K562 (cell line): ENCODE results near the gene AGL.

ENCODE experiments used
- ATF1 ChIP-seq, 2 experiments: fragments of 450-650 bp in 1 of 2; IDR thresholded peaks; 2 replicates each; pipeline ENCODE4 v1.6.1; 2016; ENCODE audit warnings: missing compliant biosample characterization in 1 of 2, missing genetic modification characterization in 1 of 2
- CREB1 ChIP-seq, 2 experiments: sonication (generic) in 1 of 2; formaldehyde crosslinking in 1 of 2; IDR thresholded peaks; 2 replicates each; pipeline versions ENCODE4 v1.6.1 to v1.8.0; 2012 to 2022; ENCODE audit warnings: inconsistent platforms in 1 of 2, mild to moderate bottlenecking in 1 of 2, missing genetic modification reagents in 1 of 2, moderate library complexity in 1 of 2
- CTCF ChIP-seq, 3 experiments: IDR thresholded peaks in 2 of 3; conservative IDR thresholded peaks in 1 of 3; 2 replicates each; pipeline ENCODE4 v1.5.1; 2011 to 2012; ENCODE audit warnings: low read length in 3 of 3, mild to moderate bottlenecking in 3 of 3, control low read depth in 2 of 3, improper control_type of control experiment in 1 of 3, inconsistent platforms in 1 of 3, low read depth in 1 of 3, mixed read lengths in 1 of 3, moderate library complexity in 1 of 3; ENCODE audit not compliant: insufficient read depth in 2 of 3
- E2F5 ChIP-seq: sonication (generic); formaldehyde crosslinking; IDR thresholded peaks from 2 replicates; pipeline ENCODE4 v1.8.0; 2022; ENCODE audit warnings: mild to moderate bottlenecking, missing genetic modification reagents
- FOXA1 ChIP-seq: fragments of 450-650 bp; IDR thresholded peaks from 2 replicates; pipeline ENCODE4 v1.6.1; 2016; ENCODE audit warnings: mild to moderate bottlenecking, borderline replicate concordance
- HINFP ChIP-seq: fragments of 450-650 bp; conservative IDR thresholded peaks from 2 replicates; pipeline ENCODE4 v1.6.1; 2016; ENCODE audit warnings: missing genetic modification characterization, low read depth, mild to moderate bottlenecking, control low read depth, missing compliant biosample characterization
- MAZ ChIP-seq, 2 experiments: fragments of 450-650 bp in 1 of 2; sonication (generic) in 1 of 2; formaldehyde crosslinking; IDR thresholded peaks in 1 of 2; conservative IDR thresholded peaks in 1 of 2; 2 replicates each; pipeline versions ENCODE4 v1.4.0 to v1.5.0; 2020; ENCODE audit warnings: mild to moderate bottlenecking in 1 of 2, missing genetic modification reagents in 1 of 2
- POLR2A ChIP-seq: fragments of 450-650 bp; conservative IDR thresholded peaks from 2 replicates; pipeline ENCODE4 v1.6.1; 2016
- POLR2AphosphoS5 ChIP-seq: IDR thresholded peaks from 2 replicates; pipeline ENCODE4 v1.6.1; 2011; ENCODE audit warnings: mild to moderate bottlenecking, low read depth, low read length, moderate library complexity; ENCODE audit not compliant: control insufficient read depth, insufficient read depth
- RFX5 ChIP-seq: IDR thresholded peaks from 2 replicates; pipeline ENCODE4 v1.6.1; 2011; ENCODE audit warnings: low read depth, mild to moderate bottlenecking, improper control_type of control experiment, low read length
- STAT5B ChIP-seq: fragments of 250-450 bp; sonication (Bioruptor Pico); IDR thresholded peaks from 2 replicates; pipeline ENCODE4 v1.8.0; 2021; ENCODE audit warnings: mild to moderate bottlenecking, inconsistent platforms
- TAF15 ChIP-seq: fragments of 200-400 bp; formaldehyde crosslinking; IDR thresholded peaks from 2 replicates; pipeline ENCODE4 v1.6.1; 2017; ENCODE audit warnings: mild to moderate bottlenecking, low read depth, low read length, moderate library complexity
- TCF7L2 ChIP-seq: fragments of 150-350 bp; IDR thresholded peaks from 2 replicates; pipeline ENCODE4 v1.6.1; 2016; ENCODE audit warnings: low read depth, mild to moderate bottlenecking, low read length, moderate library complexity
- ZNF354B ChIP-seq: fragments of 250-450 bp; sonication (Bioruptor Pico); IDR thresholded peaks from 2 replicates; pipeline ENCODE4 v1.4.0; 2020

- TF ChIP-seq CREB1 (IDR thresholded peaks at IDR 0.05) (no peak), CREB1 (CRISPR knock-in tag; IDR thresholded peaks at IDR 0.05) (no peak), E2F5 (CRISPR knock-in tag) (no peak), POLR2AphosphoS5 (no peak), MAZ (CRISPR knock-in tag; conservative IDR thresholded peaks at IDR 0.05 in 1 of 2, IDR thresholded peaks at IDR 0.05 in 1 of 2) (no peak), ZNF354B (no peak), ATF1 (CRISPR knock-in tag; IDR thresholded peaks at IDR 0.05) (no peak), ATF1 (tag; IDR thresholded peaks at IDR 0.05) (no peak), FOXA1 (no peak), POLR2A (no peak), TCF7L2 (no peak), HINFP (tag) (no peak), STAT5B (CRISPR knock-in tag) (no peak), TAF15 (no peak), RFX5 (no peak), CTCF (IDR thresholded peaks at IDR 0.05 in 2 of 3, conservative IDR thresholded peaks at IDR 0.05 in 1 of 3; ENCODE audit: insufficient read depth in 2 of 3, low read depth in 1 of 3, low read length in 3 of 3) (no peak)
Observed at GRCh38 chr1:99825098-99825497, 25.1 kb upstream of the AGL start.
